ENCODE measurements around the gene RNF126.

Gene RNF126

GRCh38 chr19:658059-658839, 4.8 kb downstream of the RNF126 start:
- no peak overlapping the region for H3K4me3 ChIP-seq (ENCODE audit: low read depth, low read length)
- no peak for DNase-seq (ENCODE audit: low read depth)
- TF ChIP-seq, protein P1, sequence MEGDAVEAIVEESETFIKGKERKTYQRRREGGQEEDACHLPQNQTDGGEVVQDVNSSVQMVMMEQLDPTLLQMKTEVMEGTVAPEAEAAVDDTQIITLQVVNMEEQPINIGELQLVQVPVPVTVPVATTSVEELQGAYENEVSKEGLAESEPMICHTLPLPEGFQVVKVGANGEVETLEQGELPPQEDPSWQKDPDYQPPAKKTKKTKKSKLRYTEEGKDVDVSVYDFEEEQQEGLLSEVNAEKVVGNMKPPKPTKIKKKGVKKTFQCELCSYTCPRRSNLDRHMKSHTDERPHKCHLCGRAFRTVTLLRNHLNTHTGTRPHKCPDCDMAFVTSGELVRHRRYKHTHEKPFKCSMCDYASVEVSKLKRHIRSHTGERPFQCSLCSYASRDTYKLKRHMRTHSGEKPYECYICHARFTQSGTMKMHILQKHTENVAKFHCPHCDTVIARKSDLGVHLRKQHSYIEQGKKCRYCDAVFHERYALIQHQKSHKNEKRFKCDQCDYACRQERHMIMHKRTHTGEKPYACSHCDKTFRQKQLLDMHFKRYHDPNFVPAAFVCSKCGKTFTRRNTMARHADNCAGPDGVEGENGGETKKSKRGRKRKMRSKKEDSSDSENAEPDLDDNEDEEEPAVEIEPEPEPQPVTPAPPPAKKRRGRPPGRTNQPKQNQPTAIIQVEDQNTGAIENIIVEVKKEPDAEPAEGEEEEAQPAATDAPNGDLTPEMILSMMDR (IDR thresholded peaks at IDR 0.05; ENCODE audit: insufficient read depth, low read depth, low read length, missing control alignments): no peak

- TF ChIP-seq, protein P1 (IDR thresholded peaks at IDR 0.05; ENCODE audit: insufficient read depth, low read depth, low read length, missing control alignments): no peak
- H3K4me3 ChIP-seq (ENCODE audit: low read depth, low read length): no peak overlapping the region
- DNase-seq (ENCODE audit: low read depth): no peak
Observed at GRCh38 chr19:657611-658010, 5.4 kb downstream of the RNF126 start.

GRCh38 chr19:656751-657559, 6.1 kb downstream of the RNF126 start:
- no peak for DNase-seq (ENCODE audit: low read depth)
- TF ChIP-seq, protein P1 (IDR thresholded peaks at IDR 0.05; ENCODE audit: insufficient read depth, low read depth, low read length, missing control alignments): no peak
- no peak overlapping the region for H3K4me3 ChIP-seq (ENCODE audit: low read depth, low read length)

DNA sequence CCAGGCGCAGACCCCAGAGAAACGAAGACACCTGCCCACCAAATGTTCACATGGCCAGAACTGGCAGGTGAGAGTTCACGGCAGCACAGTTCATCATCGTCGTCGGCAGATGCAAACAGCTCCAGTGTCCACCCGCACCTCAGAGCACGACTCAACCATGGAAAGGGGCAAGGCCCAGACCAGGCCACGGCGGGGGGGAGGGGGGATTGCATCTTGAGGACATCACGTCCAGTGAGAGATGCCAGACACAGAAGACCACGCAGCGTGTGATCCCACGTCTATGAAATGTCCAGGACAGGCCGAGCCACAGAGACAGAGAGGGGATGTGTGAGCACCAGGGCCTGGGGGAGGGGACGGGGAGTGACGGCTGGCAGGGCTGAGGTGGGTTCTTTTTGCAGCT, 7.3 kb downstream of the RNF126 start:
- TF ChIP-seq, protein P1 (IDR thresholded peaks at IDR 0.05; ENCODE audit: insufficient read depth, low read depth, low read length, missing control alignments): no peak
- no peak overlapping the region for H3K4me3 ChIP-seq (ENCODE audit: low read depth, low read length)
- no peak for DNase-seq (ENCODE audit: low read depth)

GRCh38 chr19:653425-653824, 9.6 kb downstream of the RNF126 start:
- TF ChIP-seq, protein P1 (IDR thresholded peaks at IDR 0.05; ENCODE audit: insufficient read depth, low read depth, low read length, missing control alignments): no peak

GRCh38 chr19:652467-653389, 10.3 kb downstream of the RNF126 start:
- DNase-seq (ENCODE audit: low read depth): no peak
- TF ChIP-seq, protein P1 (IDR thresholded peaks at IDR 0.05; ENCODE audit: insufficient read depth, low read depth, low read length, missing control alignments): no peak
- H3K4me3 ChIP-seq (ENCODE audit: low read depth, low read length): no peak overlapping the region

More at GRCh38 chr19:653425-653824, 9.6 kb downstream of the RNF126 start:
- no peak overlapping the region for H3K4me3 ChIP-seq (ENCODE audit: low read depth, low read length)
- DNase-seq (ENCODE audit: low read depth): no peak
